Stimulated activated naive CD8-positive, alpha-beta T cell treated with anti-CD3 and anti-CD28 coated beads, Interleukin-15, Interleukin-2, amounts not matched to agents 100 ng/mL and 50 ng/mL, for 24 hours (primary cell): Measurements from ENCODE around the gene GATA1.

Source experiments
- H3K27ac Mint-ChIP-seq: one replicate; pipeline ENCODE4 v1.8.0; 2021; ENCODE audit warnings: mild to moderate bottlenecking, mixed read lengths
- H3K27me3 Mint-ChIP-seq: one replicate; pipeline ENCODE4 v1.8.0; 2021; ENCODE audit warnings: mixed read lengths
- H3K36me3 Mint-ChIP-seq: one replicate; pipeline ENCODE4 v1.8.0; 2021; ENCODE audit warnings: low read depth, mixed read lengths
- H3K4me1 Mint-ChIP-seq: one replicate; pipeline ENCODE4 v1.8.0; 2021; ENCODE audit warnings: low read depth, mixed read lengths
- H3K4me3 Mint-ChIP-seq: one replicate; pipeline ENCODE4 v1.8.0; 2021; ENCODE audit warnings: mild to moderate bottlenecking, mixed read lengths
- H3K9me3 Mint-ChIP-seq: one replicate; pipeline ENCODE4 v1.8.0; 2021; ENCODE audit warnings: mixed read lengths

GATA1 gene

DNA sequence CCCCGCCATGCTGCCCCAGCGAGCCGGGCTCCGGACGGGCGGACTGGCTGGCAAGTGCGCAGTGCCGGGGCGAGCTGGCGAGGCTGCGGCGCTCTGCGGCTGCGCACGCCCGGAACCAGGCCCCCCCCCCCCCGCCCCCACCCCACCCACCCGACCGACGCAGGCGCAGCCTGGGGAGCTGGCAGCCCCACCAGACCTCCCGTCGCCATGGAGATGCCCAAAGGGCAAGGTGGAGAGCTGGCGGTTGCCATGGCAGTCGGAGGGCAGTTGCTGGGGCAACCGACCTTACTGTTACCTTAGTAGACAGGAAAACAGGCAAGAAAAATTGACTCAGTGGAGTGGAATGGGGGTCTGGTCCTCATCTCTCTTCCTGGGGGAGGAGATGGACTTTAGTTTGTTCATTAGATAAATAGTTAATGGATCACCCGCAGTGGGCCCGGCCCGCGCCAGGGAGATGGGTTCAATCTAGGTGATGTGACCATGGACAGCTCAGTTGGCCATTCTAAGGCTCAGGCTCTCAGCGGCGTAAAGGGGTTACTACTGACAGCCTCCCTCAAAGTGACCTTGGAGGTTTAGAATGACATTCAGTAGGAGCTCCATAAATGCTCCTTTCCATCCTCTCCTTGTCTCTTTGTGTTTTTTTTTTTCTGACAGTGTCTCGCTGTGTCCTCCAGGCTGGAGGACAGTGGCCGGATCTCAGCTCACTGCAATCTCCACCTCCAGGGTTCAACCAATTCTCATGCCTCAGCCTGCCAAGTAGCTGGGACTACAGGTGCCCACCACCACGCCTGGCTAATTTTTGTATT is 49.3 kb downstream of the GATA1 start, which contains the start of gene PCSK1N:
Gene PCSK1N, minus strand, starts transcription at position 87 of the 806 bp plus-strand sequence. Its CDS starts 78 bp downstream, at position 9.
- Mint-ChIP-seq H3K4me3 (peak within 1 kb of the TSS; percentile 86), H3K36me3 (no peaks in the 10 kb centered on the region), H3K9me3 (no peaks in the 10 kb centered on the region), H3K4me1 (peaks cover 15% of the 10 kb centered on the region), H3K27me3 (peaks cover 24% of the 10 kb centered on the region), H3K27ac (no peak within 1 kb of the TSS)

DNA sequence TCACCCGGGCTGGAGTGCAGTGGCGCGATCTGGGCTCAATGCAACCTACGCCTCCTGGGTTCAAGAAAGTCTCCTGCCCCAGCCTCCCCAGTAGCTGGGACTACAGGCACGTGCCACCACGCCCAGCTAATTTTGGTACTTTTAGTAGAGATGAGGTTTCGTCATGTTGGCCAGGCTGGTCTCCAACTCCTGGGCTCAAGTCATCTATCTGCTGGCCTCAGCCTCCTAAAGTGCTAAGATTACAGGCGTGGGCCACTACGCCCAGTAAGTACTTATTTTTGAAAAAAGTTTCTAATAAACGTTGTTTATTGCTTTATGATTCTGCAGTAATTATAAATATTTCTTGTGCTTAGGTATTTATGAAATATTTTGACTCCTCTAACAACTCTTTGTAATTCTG is 53.3 kb downstream of the GATA1 start:
- Mint-ChIP-seq H3K36me3 (no peaks in the 10 kb centered on the region), H3K4me1 (peaks cover 3% of the 10 kb centered on the region), H3K27me3 (peaks cover 2% of the 10 kb centered on the region), H3K4me3 (no peak overlapping the region), H3K27ac (no peak overlapping the region), H3K9me3 (no peaks in the 10 kb centered on the region)
